HG03280 (cell line): Measurements from ENCODE around the gene TRIM8.
"Not testable (repeated sequence)": the region's sequence is repeated elsewhere in the genome, so short reads cannot be mapped to it uniquely, and the experiment has no call there.

Experiments used
- ATAC-seq: cut with Tn5 transposase; IDR thresholded peaks from one replicate; pipeline ENCODE4 v1.9.1; 2021; ENCODE audit warnings: mild to moderate bottlenecking, moderate library complexity; ENCODE audit not compliant: unreplicated experiment

Gene TRIM8

GRCh38 chr10:102683736-102684135 is 39.5 kb downstream of the TRIM8 start:
- ATAC-seq: no peak

- no peak for ATAC-seq
Measured at GRCh38 chr10:102691285-102692066, 47.2 kb downstream of the TRIM8 start.

GRCh38 chr10:102695401-102695800 is 51.1 kb downstream of the TRIM8 start:
- not testable (repeated sequence) for ATAC-seq

GRCh38 chr10:102696736-102697135 is 52.5 kb downstream of the TRIM8 start:
- ATAC-seq: no peak

- no peak for ATAC-seq
Measured at GRCh38 chr10:102698894-102699293, 54.6 kb downstream of the TRIM8 start.

- no peak for ATAC-seq
Measured at GRCh38 chr10:102701272-102701671, 57.0 kb downstream of the TRIM8 start.

GRCh38 chr10:102701796-102702195 is 57.5 kb downstream of the TRIM8 start:
- ATAC-seq: no peak

GRCh38 chr10:102702742-102703141 is 58.5 kb downstream of the TRIM8 start:
- ATAC-seq: no peak

GRCh38 chr10:102704915-102705314 is 60.6 kb downstream of the TRIM8 start:
- ATAC-seq: no peak

- ATAC-seq: no peak
Measured at GRCh38 chr10:102705531-102705930, 61.3 kb downstream of the TRIM8 start.
